Muscle layer of colon (tissue), 2 donors: ENCODE measurements around the gene GFOD1.

Experiments used
- H3K27ac ChIP-seq: one replicate; pipeline ENCODE4 v1.7.0; 2013; ENCODE audit warnings: low read depth, mild to moderate bottlenecking, low read length, moderate library complexity
- H3K27me3 ChIP-seq, 2 donors: one replicate each; pipeline ENCODE4 v1.7.0; 2013; ENCODE audit warnings: low read length in 2 of 2, mild to moderate bottlenecking in 2 of 2; ENCODE audit not compliant: insufficient read depth in 2 of 2, control insufficient read depth in 1 of 2
- H3K36me3 ChIP-seq: one replicate; pipeline ENCODE4 v1.7.0; 2013; ENCODE audit warnings: mild to moderate bottlenecking, low read length; ENCODE audit not compliant: insufficient read depth
- H3K4me1 ChIP-seq: one replicate; pipeline ENCODE4 v1.7.0; 2013; ENCODE audit warnings: mild to moderate bottlenecking, low read length; ENCODE audit not compliant: insufficient read depth
- H3K4me3 ChIP-seq, 2 donors: one replicate each; pipeline ENCODE4 v1.7.0; 2013; ENCODE audit warnings: low read length in 2 of 2, low read depth in 1 of 2, mild to moderate bottlenecking in 1 of 2, moderate library complexity in 1 of 2
- H3K9ac ChIP-seq: one replicate; pipeline ENCODE4 v1.7.0; 2013; ENCODE audit warnings: low read length
- H3K9me3 ChIP-seq: one replicate; pipeline ENCODE4 v1.7.0; 2013; ENCODE audit warnings: mild to moderate bottlenecking, low read length
- donor health status: abdominal sarcoma.
- donor health status: Adenocarcinoma of cecum.

The GFOD1 gene

DNA sequence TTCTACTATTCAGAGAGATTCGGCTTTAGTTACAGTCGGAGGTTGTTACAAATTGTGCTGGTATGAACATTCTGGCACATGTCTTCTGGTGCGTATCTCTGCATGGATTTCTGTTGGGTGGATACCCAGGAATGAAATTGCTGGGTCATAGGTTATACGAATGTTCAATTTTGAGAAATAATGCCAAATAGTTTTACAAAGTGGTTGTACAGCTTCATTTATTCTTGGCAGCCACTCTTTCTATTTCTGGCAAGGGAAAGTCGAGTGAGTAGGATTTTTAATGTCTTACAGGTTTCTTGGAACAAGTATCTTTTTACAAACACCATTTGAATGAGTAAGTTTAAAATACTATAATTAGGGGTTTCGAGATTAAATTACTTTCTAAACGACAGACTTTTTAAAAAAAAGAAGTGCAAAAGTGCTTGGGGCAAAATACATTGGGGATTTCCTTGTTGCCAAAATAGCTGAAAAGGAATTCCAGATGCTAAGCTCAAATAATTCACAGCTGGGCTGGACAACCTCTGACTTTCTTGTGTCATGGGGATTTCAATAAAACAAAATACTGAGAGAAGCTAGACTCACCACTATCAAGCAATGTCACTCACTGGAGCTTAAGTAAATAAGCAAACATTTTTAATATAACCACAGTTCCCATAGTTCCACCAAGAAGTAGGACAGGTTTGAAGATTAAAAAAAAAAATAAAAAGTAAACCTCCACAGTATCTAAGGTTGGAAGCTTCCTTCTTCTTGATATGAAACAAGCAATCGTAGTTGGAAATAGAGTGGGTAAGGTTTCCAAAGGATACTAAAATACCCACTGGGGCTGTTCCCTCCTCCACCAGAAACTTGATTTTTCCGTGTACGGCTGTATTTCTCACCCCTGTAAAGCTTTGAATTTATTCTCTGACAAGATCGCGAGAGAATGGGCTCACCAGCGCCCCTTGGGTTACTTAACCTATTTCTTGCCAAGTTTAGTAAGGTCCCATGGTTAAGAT, 21.6 kb upstream of the GFOD1 start:
- H3K9me3 ChIP-seq = no peaks in the 10 kb centered on the region
- no peak overlapping the region for H3K27ac ChIP-seq
- H3K27me3 ChIP-seq = no peaks in the 10 kb centered on the region
- H3K4me3 ChIP-seq = no peak overlapping the region
- H3K9ac ChIP-seq = no peak overlapping the region
- no peaks in the 10 kb centered on the region for H3K36me3 ChIP-seq
- H3K4me1 ChIP-seq = peaks cover 4% of the 10 kb centered on the region

DNA sequence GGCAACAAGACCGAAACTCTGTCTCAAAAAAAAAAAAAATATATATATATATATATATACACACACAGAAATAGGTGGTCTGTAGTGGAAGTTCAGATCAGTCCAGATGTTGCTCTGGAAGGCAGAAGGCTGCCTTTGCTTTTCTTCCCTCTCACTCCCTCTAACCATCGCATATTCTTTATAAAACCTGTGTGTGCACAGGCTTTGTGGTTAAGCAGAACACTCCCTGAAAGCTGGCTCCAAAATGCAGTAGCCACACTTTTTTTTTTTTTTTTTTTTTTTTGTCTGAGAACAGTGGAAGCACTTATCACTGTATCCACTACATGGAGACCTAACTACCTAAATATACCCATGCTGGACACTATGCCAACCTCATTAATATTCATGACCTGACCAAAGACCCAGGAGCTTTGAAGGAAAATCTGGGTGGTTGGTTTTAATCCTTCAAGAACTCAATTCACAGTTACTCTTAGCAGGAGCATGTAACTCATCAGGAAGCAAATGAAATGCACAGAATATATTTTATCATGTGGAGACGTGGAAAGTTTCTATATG, 20.0 kb upstream of the GFOD1 start:
- Histone ChIP-seq H3K9me3 (no peaks in the 10 kb centered on the region), H3K27ac (no peak overlapping the region), H3K27me3 (no peaks in the 10 kb centered on the region), H3K4me3 (no peak overlapping the region), H3K9ac (no peak overlapping the region), H3K4me1 (peaks cover 4% of the 10 kb centered on the region), H3K36me3 (no peaks in the 10 kb centered on the region)

DNA sequence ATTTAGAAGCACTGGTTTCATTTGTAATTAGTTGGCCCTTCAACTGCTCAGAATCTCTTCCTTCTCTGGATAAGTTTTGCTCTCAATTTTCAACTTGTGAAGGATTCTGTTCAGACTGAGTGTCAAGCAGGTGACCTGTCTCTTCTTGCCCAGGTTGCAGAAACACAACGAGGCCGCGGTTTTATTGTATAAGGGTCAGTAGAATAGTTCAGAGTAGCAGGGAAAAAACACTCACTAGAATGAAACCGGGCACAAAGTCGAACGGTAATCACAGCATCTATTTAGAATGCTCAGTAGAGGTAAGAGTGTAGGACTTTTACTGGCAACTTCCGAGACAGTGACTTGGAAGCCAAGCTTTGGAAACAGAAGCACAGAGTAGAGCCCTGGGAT, 17.9 kb upstream of the GFOD1 start:
- Histone ChIP-seq H3K27ac (no peak overlapping the region), H3K36me3 (no peaks in the 10 kb centered on the region), H3K4me3 (no peak overlapping the region), H3K9ac (no peak overlapping the region), H3K27me3 (no peaks in the 10 kb centered on the region), H3K4me1 (peaks cover 4% of the 10 kb centered on the region), H3K9me3 (no peaks in the 10 kb centered on the region)

DNA sequence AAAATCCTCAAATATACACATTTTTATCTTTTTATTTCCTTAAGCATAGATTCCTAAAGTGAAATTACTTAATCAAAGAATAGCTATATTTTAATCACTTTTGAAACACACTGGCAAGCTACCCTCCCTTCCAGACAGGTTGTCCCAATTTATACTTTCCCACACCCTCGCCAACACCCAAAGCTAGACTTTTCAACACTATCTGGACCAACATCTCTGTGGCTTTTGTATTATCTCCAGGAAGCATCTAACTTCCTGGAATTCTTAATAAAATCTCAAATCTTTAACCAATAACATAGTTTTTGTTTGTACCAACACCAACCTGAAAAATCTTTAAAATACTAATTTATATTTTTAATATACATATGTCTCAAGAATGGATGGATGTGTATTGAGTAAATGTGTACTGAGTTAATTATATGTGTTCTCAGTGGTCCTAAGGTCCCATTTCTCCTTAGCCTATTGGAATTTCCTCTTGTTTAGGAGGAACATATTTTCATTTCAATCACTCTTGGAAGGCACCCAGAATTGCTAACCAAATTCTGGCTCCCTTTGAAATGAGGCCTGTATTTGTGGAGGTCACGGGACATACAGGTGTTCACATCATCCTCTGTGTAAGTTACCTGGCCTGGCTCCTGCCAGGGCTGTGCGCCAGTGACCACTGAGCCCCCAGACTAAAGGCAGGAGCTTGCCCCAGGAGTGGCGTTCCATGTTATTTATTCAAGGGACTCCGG, 17.4 kb upstream of the GFOD1 start:
- H3K27me3 ChIP-seq = no peaks in the 10 kb centered on the region
- no peak overlapping the region for H3K4me3 ChIP-seq
- H3K27ac ChIP-seq = no peak overlapping the region
- no peak overlapping the region for H3K9ac ChIP-seq
- no peaks in the 10 kb centered on the region for H3K9me3 ChIP-seq
- peaks cover 4% of the 10 kb centered on the region for H3K4me1 ChIP-seq
- no peaks in the 10 kb centered on the region for H3K36me3 ChIP-seq

DNA sequence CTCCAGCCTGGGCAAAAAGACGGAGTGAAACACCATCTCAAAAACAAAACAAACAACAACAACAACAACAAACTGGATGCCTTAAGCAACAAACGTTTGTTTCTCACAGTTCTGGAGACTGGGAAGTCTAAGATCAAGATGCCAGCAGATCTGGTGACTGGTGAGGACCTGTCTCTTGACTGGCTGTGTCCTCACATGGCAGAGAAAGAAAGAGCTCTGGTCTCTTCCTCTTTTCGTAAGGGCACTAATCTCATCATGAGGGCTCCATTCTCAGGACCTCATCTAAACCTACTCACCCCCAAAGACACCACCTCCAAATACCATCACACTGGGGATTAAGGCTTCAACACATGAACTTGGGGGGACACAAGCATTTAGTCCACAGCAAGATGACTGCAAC, 13.5 kb upstream of the GFOD1 start:
- no peak overlapping the region for H3K27ac ChIP-seq
- no peaks in the 10 kb centered on the region for H3K9me3 ChIP-seq
- no peak overlapping the region for H3K9ac ChIP-seq
- no peaks in the 10 kb centered on the region for H3K27me3 ChIP-seq
- no peaks in the 10 kb centered on the region for H3K4me1 ChIP-seq
- H3K36me3 ChIP-seq = no peaks in the 10 kb centered on the region
- H3K4me3 ChIP-seq = no peak overlapping the region

DNA sequence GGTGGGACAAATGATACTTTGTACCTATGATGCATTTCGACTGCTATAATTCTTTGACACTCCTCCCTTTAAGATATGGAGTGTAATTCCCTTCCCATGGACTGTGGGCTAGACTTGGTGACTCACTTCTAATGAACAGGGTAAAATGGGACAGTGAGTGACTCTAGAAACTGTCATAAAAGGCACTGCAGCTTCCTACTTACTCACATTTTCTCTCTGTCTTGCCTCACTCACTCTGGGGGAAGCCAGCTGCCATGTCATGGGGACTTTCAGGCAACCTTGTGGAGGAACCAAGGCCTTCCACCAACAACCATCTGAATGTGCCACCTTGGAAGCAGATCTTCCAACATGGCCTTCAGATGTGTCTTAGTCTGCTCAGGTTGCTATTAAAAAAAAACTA, 12.9 kb upstream of the GFOD1 start:
- Histone ChIP-seq H3K9me3 (no peaks in the 10 kb centered on the region), H3K9ac (no peak overlapping the region), H3K4me3 (no peak overlapping the region), H3K4me1 (no peaks in the 10 kb centered on the region), H3K27me3 (no peaks in the 10 kb centered on the region), H3K27ac (no peak overlapping the region), H3K36me3 (no peaks in the 10 kb centered on the region)

DNA sequence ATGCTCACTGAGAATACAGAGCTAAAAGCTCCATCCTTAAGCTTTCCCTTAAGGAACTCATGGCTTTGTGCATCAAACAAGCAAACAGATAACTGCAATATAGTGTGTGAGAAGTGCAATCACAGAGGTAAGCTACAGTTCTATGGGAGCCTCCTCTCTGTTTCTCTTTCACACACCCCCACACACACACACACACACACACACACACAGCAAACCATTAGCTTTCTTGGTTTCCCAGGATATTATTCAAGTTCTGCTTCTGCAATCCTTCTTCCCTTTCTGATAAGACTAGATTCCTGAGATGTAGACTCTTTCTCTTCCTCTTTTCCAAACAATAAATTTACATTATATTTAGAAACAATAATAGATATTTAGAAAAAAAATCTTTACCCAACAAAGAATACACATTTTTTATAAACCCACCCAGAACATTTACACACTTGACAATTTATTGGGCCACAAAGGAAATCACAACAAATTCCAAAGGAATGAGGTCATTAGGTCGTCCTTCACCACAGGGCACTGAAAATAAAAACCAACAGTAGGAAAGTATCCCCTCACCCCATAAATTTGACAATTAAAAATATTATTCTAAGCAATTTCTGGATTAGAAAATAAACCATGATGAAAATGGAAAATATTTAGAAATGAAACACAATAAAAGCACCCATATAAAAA, 9.3 kb upstream of the GFOD1 start:
- no peak overlapping the region for H3K4me3 ChIP-seq
- no peaks in the 10 kb centered on the region for H3K4me1 ChIP-seq
- no peaks in the 10 kb centered on the region for H3K9me3 ChIP-seq
- H3K9ac ChIP-seq = no peak overlapping the region
- no peaks in the 10 kb centered on the region for H3K27me3 ChIP-seq
- H3K36me3 ChIP-seq = no peaks in the 10 kb centered on the region
- no peak overlapping the region for H3K27ac ChIP-seq

DNA sequence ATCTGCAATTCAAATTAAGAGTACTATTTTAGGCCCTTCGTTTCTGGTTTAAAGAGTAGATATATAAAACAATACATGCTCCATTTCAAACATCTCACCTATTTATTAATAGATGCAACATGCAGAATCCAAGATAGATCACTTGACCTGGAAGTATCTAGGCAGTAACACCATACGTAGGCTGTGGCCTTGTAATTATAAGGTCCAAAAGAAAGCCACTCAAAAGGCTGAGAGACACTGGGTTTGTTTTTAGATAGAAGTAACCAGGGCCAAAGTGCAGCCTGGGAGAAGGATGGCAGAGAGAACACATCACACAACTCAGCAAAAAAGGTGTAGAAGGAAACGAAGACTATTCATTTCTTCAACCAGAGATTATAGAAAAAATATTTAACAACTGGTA, 8.4 kb upstream of the GFOD1 start:
- Histone ChIP-seq H3K9ac (no peak overlapping the region), H3K4me3 (no peak overlapping the region), H3K9me3 (no peaks in the 10 kb centered on the region), H3K4me1 (no peaks in the 10 kb centered on the region), H3K27ac (no peak overlapping the region), H3K36me3 (no peaks in the 10 kb centered on the region), H3K27me3 (no peaks in the 10 kb centered on the region)

DNA sequence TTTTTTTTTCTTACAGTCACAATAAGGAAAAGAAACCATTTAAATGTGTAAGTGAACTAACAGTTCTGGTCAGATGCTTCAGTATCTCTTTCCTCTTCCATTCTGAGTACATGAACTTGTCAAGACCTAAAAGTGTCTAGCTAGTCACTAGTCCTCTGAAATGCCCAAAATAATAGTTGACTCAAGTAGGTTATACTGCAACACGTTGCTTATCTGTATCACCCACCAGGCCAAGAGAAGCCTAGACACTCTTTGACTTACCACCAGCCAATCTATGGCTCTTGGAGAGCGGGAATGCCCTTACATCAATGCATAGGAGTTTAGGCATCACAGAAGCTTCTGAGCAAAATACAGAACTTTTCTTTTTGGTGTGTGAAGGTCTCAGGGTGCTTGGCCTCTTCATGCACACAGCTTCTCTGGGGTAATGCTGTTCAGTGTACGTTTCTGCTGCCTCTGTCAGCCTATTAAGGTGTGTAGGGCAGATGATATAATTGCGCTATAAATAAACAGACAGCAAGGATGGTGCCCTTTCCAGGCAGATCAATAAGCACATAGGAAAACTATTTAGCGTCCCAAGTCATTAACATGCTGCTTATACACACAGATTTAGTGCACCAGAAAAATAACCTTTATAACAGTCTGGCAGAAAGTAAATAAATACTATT, 7.8 kb upstream of the GFOD1 start:
- no peak overlapping the region for H3K27ac ChIP-seq
- H3K27me3 ChIP-seq = no peaks in the 10 kb centered on the region
- no peak overlapping the region for H3K4me3 ChIP-seq
- no peak overlapping the region for H3K9ac ChIP-seq
- H3K4me1 ChIP-seq = no peaks in the 10 kb centered on the region
- no peaks in the 10 kb centered on the region for H3K36me3 ChIP-seq
- no peaks in the 10 kb centered on the region for H3K9me3 ChIP-seq

DNA sequence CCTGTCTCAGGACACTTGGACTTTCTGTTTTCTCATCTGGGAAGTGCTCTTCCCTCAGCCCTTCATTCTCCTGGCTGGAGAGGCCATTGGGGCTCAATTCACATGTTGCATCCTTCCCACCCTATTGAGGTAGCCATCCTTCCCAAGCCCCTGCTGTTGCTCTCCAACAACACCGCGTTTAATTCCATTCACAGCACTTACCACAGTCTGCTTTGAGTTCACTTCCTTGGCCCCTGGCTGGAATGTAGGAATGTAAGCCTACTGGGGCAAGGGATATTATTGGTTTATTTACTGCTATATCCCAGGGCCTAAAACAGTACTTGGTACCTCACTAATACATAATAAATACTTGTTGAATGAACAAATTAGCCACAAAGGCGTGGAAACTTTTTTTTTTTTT, 6.7 kb upstream of the GFOD1 start:
- H3K27ac ChIP-seq = no peak overlapping the region
- H3K9ac ChIP-seq = no peak overlapping the region
- no peaks in the 10 kb centered on the region for H3K27me3 ChIP-seq
- no peak overlapping the region for H3K4me3 ChIP-seq
- H3K36me3 ChIP-seq = no peaks in the 10 kb centered on the region
- H3K4me1 ChIP-seq = no peaks in the 10 kb centered on the region
- no peaks in the 10 kb centered on the region for H3K9me3 ChIP-seq

DNA sequence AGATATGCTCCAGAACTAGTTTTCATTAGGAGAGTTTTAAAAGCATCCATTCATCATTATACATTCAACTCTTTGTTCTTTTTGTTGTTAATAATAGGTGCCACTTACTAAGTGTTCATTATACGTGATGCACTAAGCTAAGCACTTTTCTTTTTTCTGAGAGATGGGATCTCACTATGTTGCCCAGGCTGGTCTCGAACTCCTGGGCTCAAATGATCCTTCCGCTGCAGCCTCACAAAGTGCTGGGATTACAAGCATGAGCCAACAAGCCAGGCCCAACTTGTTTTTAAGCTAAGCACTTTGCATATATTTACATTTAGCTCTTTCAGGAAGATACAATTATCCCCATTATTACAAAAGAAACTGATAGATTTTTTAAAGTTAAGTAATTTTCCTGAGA, 5.7 kb upstream of the GFOD1 start:
- Histone ChIP-seq H3K4me3 (no peak overlapping the region), H3K27me3 (no peaks in the 10 kb centered on the region), H3K27ac (no peak overlapping the region), H3K4me1 (no peaks in the 10 kb centered on the region), H3K9ac (no peak overlapping the region), H3K36me3 (no peaks in the 10 kb centered on the region), H3K9me3 (no peaks in the 10 kb centered on the region)
